GM21528 (cell line): ENCODE results near the gene TECR.

Experiments used
- ATAC-seq: cut with Tn5 transposase; IDR thresholded peaks from one replicate; pipeline ENCODE4 v1.9.1; 2021; ENCODE audit warnings: mild to moderate bottlenecking, moderate library complexity; ENCODE audit not compliant: unreplicated experiment, low FRiP score

TECR gene

GRCh38 chr19:14507704-14508542 lies 21.5 kb upstream of the TECR start:
- ATAC-seq = no peak

DNA sequence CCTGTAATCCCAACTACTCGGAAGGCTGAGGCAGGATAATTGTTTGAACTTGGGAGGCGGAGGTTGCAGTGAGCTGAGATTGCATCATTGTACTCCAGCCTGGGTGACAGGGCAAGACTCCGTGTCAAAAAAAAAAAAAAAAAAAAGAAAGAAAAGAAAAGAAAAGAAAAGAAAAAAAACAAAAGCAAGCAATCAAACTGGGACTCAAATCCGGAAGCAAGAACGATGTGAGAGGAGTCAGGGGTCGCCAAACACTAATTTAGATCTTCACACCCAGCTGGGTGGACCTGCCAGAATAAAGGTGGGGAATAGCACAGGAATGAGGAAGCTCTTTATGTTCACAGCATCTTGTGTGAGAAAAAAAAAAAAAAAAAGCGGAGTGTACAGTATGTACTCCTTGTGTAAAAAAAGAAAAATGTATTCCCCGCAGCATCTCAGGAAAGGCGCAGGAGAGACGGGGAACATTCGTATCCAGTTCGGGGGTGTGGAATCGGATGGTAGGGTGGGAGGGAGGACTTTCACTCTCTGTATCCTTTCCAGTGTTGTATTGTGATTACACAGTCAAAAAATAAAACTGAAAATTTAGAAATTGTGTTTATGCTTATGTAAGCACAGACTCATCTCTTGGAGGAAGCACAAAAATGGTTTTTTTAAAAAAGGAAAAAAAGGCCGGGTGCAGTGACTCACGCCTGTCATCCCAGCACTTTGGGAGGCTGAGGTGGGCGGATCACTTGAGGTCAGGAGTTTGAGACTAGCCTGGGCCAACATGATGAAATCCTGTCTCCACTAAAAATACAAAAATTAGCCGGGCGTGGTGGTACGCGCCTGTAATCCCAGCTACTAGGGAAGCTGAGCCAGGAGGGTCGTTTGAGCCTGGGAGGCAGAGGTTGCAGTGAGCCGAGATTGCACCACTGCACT lies 18.8 kb upstream of the TECR start:
- no peak for ATAC-seq

GRCh38 chr19:14511229-14511593 lies 18.2 kb upstream of the TECR start:
- no peak for ATAC-seq

DNA sequence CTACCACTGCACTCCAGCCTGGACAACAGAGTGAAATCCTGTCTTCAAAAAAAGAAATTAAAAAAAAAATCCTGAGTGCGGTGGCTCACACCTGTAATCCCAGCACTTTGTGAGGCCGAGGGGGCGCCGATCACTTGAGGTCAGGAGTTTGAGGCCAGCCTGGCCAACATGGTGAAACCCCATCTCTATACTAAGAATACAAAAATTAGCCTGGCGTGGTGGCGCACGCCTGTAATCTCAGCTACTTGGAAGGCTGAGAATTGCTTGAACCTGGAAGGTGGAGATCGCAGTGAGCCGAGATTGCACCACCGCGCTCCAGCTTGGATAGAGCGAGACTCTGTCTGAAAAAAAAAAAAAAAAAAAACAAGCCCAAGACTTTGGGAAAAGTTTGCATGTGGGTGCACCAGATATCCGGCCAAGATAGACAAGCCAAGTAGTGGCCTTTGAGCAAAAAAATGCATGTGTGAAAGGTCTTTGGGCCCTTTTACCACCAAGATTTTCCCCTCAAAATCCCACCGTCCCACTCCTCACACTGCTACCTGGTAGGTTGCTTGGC lies 16.9 kb upstream of the TECR start:
- no peak for ATAC-seq

DNA sequence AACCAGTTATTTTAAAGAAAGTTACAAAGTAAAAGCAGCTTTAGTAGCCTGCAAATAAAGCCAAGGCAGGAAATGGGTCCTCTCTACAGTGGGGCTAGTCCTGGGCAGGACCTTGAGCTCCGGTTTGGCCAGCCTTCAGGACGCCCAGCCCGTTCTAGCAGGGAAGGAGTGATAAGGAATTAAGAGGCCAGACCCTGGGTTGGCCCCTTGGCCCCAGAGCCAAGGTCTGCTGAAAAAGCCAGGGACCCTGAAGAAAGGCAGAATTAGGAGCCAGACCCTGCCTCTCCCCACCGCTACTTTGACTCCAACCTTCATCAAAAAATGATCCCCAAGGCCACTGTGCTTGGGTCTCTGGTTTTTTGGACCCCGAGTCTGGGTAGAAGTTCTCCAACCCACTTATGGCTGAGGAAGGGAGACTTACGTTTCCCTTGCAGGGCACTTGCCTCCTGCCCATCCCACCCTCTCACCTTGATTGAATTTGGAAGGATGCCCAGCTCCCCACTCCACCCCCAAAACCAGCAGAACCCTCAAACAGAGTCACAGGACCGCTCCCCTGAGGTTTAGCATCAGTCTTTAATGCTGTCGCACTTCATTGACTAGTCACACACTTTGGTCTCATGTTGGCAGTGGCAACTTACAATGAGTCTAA lies 15.1 kb upstream of the TECR start:
- no peak for ATAC-seq

- ATAC-seq = no peak
Measured at GRCh38 chr19:14515501-14516047, 13.8 kb upstream of the TECR start.

- ATAC-seq = no peak
Measured at GRCh38 chr19:14516048-14516534, 13.3 kb upstream of the TECR start.

DNA sequence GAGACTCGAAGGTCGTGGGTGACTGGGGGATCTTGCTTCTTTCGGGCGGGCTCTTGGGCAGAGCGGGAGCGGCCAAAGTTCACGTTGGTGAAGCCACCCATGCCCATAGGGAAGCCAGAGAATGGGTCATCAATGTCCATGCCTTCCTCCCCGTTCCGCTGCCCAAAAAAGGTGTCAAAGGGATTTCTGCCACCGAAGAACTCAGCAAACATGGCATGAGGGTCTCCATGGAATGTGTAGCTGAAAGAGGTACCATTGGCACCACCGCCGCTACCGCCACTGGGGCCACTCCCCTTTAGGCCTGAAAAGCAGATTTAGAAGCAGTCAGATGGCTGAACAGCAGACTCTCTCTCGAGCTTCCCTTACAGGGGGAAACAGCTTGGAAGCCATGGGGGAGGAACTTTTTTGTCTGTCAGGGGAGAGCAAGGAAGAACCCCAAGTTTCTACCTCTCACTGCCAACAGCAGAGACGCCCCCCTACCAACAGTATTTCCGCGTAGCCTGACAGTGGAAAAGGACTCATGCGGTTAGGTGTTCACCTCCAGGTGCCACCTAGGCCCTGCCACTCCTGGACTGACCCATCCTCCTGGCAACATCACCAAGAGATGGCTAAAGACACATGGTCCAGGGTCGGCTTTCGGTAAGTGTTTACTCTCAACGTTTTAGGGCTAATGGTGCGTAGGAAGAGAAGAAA lies 12.5 kb upstream of the TECR start:
- ATAC-seq = no peak

DNA sequence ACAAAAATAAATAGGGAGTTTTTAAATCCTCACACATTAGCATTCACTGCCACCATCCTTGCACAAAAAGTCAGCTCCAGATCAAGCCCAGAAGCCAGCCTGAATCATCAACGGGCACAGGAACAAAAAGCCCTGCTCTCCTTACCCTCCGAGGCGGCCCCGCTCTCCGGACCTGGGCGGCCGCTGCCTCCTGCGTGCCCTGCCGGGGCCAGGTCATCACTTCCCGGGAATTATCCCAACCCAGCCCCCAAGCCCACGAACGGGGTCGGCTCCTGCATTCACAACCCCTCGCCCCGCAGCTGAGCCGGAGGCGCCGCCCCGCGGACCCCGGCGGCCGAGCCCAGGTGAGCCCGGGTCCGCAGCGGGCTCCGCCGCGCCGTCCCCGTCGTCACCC lies 12.0 kb upstream of the TECR start:
- no peak for ATAC-seq

- ATAC-seq = peak; percentile 59
Measured at GRCh38 chr19:14517840-14518505, 11.4 kb upstream of the TECR start, which contains the start of gene DNAJB1. Gene DNAJB1 (minus strand): TSS chr19:14518397. CDS start chr19:14518349, 48 bp downstream.

DNA sequence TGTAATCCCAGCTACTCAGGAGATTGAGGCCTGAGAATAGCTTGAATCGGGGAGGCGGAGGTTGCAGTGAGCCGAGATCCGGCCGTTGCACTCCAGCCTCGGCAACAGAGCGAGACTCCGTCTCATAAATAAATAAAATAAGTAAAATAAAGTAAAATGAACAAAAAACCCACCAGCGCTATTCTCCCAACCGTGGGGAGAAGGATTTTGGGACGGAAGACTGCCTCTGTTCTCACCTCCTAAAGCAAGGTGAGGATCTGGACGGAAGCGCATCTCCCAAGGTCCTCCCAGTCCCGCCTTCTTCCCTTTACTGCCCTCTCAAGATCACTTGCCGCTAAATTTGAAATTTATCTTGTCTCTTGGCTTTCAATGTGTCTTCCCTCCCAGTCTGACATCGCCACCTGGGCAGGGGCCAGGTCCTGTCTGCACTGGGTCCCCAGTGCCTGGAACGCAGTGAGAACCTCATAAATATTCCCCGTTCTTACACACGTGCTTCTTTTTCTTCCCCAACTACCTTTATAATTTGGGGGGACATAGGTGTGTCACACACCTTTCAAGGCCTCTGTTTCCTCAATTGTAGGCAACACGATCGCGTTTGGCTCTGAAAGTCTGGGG lies 10.0 kb upstream of the TECR start:
- no peak for ATAC-seq

GRCh38 chr19:14519860-14520407 lies 9.5 kb upstream of the TECR start:
- no peak for ATAC-seq

DNA sequence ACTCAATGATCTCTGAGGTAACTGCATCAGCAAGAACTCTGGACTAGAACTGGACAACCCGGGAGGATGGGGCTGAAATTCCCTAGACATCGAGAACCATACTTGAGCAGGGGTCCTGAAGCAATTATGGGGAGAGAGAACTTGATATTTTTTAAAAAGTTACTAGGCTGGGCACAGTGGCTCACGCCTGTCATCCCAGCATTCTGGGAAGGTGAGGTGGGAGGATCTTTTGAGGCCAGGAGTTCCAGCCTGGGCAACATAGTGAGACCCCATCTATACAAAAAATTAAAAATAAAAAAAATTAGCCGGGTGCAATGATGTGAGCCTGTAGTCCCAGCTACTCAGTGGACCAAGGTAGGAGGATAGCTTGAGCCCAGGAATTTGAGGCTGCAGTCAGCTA lies 8.9 kb upstream of the TECR start:
- no peak for ATAC-seq

DNA sequence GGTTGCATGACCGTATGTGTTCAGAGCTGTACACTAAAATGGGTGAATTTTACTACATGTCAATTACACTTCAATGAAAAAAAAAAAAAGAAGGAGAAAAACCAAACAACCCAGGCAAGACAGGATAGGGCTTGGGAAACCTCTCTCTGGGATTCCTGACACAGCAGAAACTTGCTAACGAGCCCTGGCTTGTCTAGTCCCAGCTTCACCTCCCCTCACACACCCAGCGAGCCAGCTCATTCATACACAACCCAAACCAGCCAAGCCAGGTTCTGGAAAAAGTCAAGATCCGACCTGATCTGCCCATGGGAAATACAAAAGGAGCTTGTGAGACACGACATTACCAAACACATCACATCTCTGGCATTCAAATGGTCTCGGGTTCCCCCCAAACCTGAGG lies 3.7 kb upstream of the TECR start:
- ATAC-seq = no peak

DNA sequence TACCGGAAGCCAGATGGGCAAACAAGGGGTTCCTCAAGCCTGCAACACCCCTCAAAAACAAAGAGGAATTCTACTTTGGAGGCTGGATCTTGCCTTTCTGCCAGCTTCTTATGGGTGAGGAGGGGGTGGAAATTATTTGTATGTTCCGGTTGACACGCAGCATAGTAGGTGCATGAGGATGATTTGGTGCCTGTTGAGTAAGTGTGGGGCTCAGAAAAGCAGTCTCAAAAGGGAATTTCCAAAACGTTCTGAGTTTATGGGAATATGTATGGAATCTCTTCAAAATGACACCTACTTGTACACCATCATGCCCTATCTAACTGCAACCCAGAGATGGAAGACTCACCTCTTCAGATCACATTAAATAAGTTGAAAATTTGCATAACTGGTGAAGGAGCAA lies 3.0 kb upstream of the TECR start:
- no peak for ATAC-seq

GRCh38 chr19:14528419-14529253 lies 758 bp upstream of the TECR start:
- ATAC-seq = no peak

DNA sequence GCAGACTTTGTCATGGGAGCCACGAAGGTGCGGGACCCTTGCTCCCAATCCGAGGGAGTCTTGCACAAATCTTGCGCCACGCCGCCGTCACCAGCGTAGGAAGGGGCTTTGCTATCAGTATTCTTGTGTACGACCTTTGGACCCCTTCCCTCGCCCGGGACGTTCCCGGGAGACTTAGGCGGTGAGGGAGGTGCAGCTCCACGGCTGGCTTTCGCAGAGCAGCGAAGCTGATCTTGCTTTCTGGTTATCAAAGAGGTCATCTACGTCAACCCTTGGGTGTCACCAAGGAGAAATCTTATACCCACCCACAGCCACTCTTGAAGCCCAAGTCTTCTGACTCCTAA lies 583 bp downstream of the TECR start:
- ATAC-seq = no peak

DNA sequence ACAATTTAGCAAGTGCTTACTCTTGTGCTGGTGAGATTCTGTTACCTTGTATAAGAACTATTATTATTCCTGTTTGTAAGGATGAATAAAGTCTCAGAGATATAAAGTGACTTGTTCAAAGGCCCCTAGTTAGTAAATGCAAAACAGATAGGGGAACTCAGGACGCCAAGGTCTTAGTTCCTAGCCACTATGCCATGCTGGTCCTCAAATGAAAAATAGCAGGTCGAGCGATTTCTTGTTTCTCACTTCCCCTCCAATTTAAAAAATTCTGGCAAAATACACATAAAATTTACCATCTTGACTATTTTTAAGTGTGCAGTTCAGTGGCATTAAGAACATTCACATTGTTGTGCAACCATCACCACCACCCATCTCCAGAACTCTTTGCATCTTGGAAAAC lies 1.1 kb downstream of the TECR start:
- no peak for ATAC-seq
